ENCODE measurements around the gene B3GAT1. TPM values are rescaled to one million over a fixed set of nuclear protein-coding genes. Genes with fewer than 3 reads are reported as not detected.

B3GAT1 gene
- total RNA-seq, 4 donors from 2014 or later, result 0.13 to 0.66 (median 0.35) TPM

DNA sequence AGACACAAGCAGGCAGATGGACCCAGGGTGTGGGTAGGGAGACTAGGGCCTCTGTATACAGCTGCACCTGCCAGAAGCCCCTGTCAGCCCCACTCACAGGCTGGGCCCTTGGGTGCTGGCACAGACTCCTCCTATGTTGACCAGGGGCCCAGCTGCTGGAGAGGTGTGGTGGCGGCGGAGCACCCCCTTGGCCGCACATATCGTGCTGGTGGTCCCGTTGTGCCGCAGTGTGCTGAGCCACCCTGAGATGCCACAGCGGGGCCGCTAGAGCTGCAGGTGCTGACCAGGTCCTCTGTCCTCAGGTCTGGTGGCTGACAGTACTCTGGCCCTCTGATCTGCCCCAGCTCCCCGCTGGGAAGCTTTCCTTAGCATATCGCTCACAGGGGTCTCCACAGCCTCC is 30.2 kb upstream of the B3GAT1 start:
- no peaks in the 10 kb centered on the region for H3K4me1 ChIP-seq
- H3K9me3 ChIP-seq, result no peaks in the 10 kb centered on the region
- no peak overlapping the region for H3K4me3 ChIP-seq
- TF ChIP-seq EP300 (IDR thresholded peaks at IDR 0.05) (no peak), POLR2AphosphoS5 (IDR thresholded peaks at IDR 0.05) (no peak), POLR2A (IDR thresholded peaks at IDR 0.05; ENCODE audit: low read depth) (no peak)
- TF ChIP-seq, protein P1, sequence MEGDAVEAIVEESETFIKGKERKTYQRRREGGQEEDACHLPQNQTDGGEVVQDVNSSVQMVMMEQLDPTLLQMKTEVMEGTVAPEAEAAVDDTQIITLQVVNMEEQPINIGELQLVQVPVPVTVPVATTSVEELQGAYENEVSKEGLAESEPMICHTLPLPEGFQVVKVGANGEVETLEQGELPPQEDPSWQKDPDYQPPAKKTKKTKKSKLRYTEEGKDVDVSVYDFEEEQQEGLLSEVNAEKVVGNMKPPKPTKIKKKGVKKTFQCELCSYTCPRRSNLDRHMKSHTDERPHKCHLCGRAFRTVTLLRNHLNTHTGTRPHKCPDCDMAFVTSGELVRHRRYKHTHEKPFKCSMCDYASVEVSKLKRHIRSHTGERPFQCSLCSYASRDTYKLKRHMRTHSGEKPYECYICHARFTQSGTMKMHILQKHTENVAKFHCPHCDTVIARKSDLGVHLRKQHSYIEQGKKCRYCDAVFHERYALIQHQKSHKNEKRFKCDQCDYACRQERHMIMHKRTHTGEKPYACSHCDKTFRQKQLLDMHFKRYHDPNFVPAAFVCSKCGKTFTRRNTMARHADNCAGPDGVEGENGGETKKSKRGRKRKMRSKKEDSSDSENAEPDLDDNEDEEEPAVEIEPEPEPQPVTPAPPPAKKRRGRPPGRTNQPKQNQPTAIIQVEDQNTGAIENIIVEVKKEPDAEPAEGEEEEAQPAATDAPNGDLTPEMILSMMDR (IDR thresholded peaks at IDR 0.05), result no peak
- DNase-seq (ENCODE audit: extremely low spot score), result no peak
- peaks cover 0 to 30% (median 0%) of the 10 kb centered on the region in 4 donors for H3K27me3 ChIP-seq
- intact Hi-C loops (cut with DNase I), result no loop called here
- no peaks in the 10 kb centered on the region for H3K36me3 ChIP-seq
- 81% methylated on average over 3 of the region's 10 CpGs for WGBS
- H3K27ac ChIP-seq (replicated peaks in 1 of 4), result no peak overlapping the region

DNA sequence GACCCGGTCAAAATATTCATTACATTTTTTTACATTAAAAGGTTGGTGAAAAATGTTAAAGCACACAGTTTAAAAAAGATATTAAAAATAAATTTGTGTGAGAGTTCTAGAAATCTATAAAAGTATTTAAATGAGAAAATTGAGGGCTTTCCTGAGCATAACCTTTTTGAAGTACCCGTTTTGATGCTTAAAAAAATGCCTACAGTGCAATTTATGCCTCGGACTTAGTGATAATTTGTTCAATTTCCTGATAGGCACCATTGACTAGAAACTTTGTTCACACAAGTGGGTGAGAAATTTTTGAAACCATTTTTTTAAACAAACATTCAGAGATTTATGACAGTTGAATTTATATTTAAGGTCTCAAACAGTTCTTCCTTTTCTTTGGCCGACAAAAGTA is 29.7 kb upstream of the B3GAT1 start:
- intact Hi-C loops (cut with DNase I), result no loop called here
- WGBS, result 56% methylated on average over 4 of the region's 4 CpGs
- no peaks in the 10 kb centered on the region for H3K4me1 ChIP-seq
- H3K27ac ChIP-seq (replicated peaks in 1 of 4), result no peak overlapping the region
- no peaks in the 10 kb centered on the region for H3K9me3 ChIP-seq
- no peak for DNase-seq (ENCODE audit: extremely low spot score)
- peaks cover 0 to 30% (median 0%) of the 10 kb centered on the region in 4 donors for H3K27me3 ChIP-seq
- TF ChIP-seq, protein P1 (IDR thresholded peaks at IDR 0.05), result no peak
- no peak for TF ChIP-seq POLR2A (IDR thresholded peaks at IDR 0.05; ENCODE audit: low read depth)
- no peak for TF ChIP-seq POLR2AphosphoS5 (IDR thresholded peaks at IDR 0.05)
- TF ChIP-seq EP300 (IDR thresholded peaks at IDR 0.05), result no peak
- no peaks in the 10 kb centered on the region for H3K36me3 ChIP-seq
- H3K4me3 ChIP-seq, result no peak overlapping the region

DNA sequence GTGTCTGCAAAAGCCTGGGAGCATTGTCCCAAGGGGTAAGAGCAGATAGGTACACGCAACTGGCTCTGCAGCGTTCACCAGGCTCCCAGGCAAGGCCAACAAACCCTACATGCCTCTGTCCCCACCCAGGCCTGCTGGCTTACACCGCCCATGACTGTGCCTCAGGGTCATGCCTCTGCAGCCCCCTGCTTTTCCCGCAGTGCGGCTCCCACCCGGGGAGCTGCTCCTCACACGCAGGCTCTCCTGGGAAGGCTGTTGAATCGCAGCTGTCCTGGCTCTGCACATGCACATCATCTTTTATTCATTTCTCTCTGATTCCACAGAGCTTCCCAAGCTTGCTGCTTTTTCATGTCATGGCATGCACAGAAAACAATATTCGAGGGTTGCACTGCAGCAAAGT is 29.2 kb upstream of the B3GAT1 start:
- no peak for TF ChIP-seq POLR2A (IDR thresholded peaks at IDR 0.05; ENCODE audit: low read depth)
- TF ChIP-seq, protein P1 (IDR thresholded peaks at IDR 0.05), result no peak
- no peak for TF ChIP-seq EP300 (IDR thresholded peaks at IDR 0.05)
- TF ChIP-seq POLR2AphosphoS5 (IDR thresholded peaks at IDR 0.05), result no peak
- DNase-seq (ENCODE audit: extremely low spot score), result no peak
- no peaks in the 10 kb centered on the region for H3K36me3 ChIP-seq
- H3K9me3 ChIP-seq, result no peaks in the 10 kb centered on the region
- no peaks in the 10 kb centered on the region for H3K4me1 ChIP-seq
- peaks cover 0 to 30% (median 0%) of the 10 kb centered on the region in 4 donors for H3K27me3 ChIP-seq
- H3K27ac ChIP-seq (replicated peaks in 1 of 4), result no peak overlapping the region
- WGBS, result 27% methylated on average over 7 of the region's 9 CpGs
- H3K4me3 ChIP-seq, result no peak overlapping the region
- intact Hi-C loops (cut with DNase I), result no loop called here

DNA sequence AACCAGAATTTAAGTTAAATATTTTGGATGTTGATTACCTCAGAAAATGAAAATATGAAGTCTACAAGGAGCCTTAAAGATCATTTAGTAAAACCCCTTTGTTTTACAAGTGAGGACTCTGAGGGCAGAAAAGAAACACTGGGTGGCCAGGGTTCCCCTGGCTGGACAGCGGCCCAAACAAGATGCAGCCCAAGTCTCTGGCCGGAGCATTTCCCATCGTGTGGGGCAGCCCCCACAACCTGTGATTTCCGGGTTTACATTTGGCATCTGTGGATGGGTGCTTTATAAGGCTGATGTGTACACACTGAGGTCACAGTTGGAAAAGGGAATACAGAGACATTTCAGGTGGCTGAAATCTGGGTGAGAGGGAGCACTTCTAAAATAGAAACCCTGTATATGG is 28.8 kb upstream of the B3GAT1 start:
- 47% methylated on average over 4 of the region's 4 CpGs for WGBS
- peaks cover 0 to 34% (median 0%) of the 10 kb centered on the region in 4 donors for H3K27me3 ChIP-seq
- H3K36me3 ChIP-seq, result no peaks in the 10 kb centered on the region
- no peak overlapping the region for H3K27ac ChIP-seq (replicated peaks in 1 of 4)
- TF ChIP-seq POLR2AphosphoS5 (IDR thresholded peaks at IDR 0.05), result no peak
- no peaks in the 10 kb centered on the region for H3K9me3 ChIP-seq
- no peaks in the 10 kb centered on the region for H3K4me1 ChIP-seq
- no peak overlapping the region for H3K4me3 ChIP-seq
- intact Hi-C loops (cut with DNase I), result no loop called here
- DNase-seq (ENCODE audit: extremely low spot score), result no peak

DNA sequence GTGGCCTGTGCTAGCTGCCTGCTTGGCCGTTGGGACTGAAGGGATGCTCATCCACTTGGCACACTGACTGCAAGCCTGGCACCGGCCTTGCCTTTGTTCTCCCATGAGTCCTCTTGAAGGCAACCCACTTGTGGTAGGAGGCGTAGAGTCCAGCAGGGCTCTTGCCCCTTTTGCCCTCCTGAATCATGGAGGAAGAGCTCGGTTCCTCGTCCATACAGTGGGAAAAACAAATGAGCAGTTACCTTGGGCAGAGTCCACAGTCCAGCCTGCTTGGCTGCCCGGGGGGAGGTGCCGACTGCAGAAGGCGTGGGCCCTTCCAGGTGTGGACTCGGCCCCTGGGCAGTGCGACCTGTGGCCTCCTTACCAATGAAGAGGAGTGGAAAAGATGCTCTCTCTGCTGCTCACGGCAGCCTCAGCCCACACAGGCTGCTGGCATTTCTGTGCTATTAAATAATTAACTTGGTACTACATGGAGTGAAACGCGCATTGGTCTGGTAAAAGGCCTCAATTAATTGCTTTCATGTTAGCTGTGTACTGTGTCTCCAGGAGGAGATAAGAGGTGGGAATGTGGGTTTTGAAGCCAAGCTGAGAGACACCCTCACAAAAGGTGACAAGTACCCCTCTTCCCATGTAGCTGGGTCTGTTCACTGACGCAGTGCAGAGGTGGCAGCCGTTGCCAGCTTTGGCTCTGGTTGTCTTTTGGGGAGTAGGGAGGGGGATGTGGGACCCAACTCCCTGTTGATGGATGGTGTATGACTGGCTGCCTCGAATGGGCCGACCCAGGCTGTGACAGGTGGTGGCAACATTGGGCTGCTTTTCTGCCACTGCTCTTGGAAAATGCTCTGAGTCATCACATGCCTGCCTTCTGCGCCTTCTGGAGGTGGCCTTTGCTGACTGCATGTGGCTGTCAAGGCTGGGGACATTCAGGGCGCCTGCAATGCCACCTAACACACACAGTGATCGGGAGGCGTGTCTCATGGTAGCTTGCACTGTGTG is 26.8 kb upstream of the B3GAT1 start:
- H3K4me1 ChIP-seq, result no peaks in the 10 kb centered on the region
- intact Hi-C loops (cut with DNase I), result no loop called here
- peaks cover 0 to 48% (median 0%) of the 10 kb centered on the region in 4 donors for H3K27me3 ChIP-seq
- TF ChIP-seq POLR2AphosphoS5 (IDR thresholded peaks at IDR 0.05) (no peak), EP300 (IDR thresholded peaks at IDR 0.05) (no peak), POLR2A (IDR thresholded peaks at IDR 0.05; ENCODE audit: low read depth) (no peak)
- TF ChIP-seq, protein P1 (IDR thresholded peaks at IDR 0.05), result no peak
- H3K4me3 ChIP-seq, result no peak overlapping the region
- no peaks in the 10 kb centered on the region for H3K9me3 ChIP-seq
- no peak for DNase-seq (ENCODE audit: extremely low spot score)
- 78% methylated on average over 15 of the region's 21 CpGs for WGBS
- no peaks in the 10 kb centered on the region for H3K36me3 ChIP-seq
- H3K27ac ChIP-seq (replicated peaks in 1 of 4), result no peak overlapping the region
